HEK293 (cell line): ENCODE results near the gene EBLN2.

Experiments
- CTCF ChIA-PET: fragments of 350-600 bp; formaldehyde crosslinking; extraction: SDS; loops from one replicate; lab custom pipeline; 2021; ENCODE audit warnings: antibody characterized with exemption; lab: Yijun Ruan, JAX
- POLR2A ChIA-PET: fragments of 300-600 bp; formaldehyde crosslinking; extraction: SDS; loops from one replicate; lab custom pipeline; 2020; ENCODE audit warnings: antibody characterized with exemption, inconsistent platforms; lab: Yijun Ruan, JAX
- H3K27ac ChIP-seq: fragments of 200-500 bp; sonication (Bioruptor generic); 2 replicates; pipeline ENCODE4 v1.5.1; 2014; ENCODE audit warnings: low read depth, low read length, control low read depth, inconsistent platforms; ENCODE audit errors: extremely low read depth
- H3K36me3 ChIP-seq, 2 experiments: fragments of 200-500 bp in 1 of 2; sonication (Bioruptor generic) in 1 of 2; 1 replicate in 1 of 2; 2 replicates in 1 of 2; pipeline ENCODE4 v1.5.1; 2014 to 2017; ENCODE audit warnings: inconsistent platforms in 2 of 2, low read length in 2 of 2; ENCODE audit not compliant: control insufficient read depth in 2 of 2, insufficient read depth in 1 of 2
- H3K4me1 ChIP-seq: fragments of 200-500 bp; sonication (Bioruptor generic); 2 replicates; pipeline ENCODE4 v1.5.1; 2014; ENCODE audit warnings: mild to moderate bottlenecking, low read length, inconsistent platforms; ENCODE audit not compliant: control insufficient read depth, insufficient read depth
- H3K4me3 ChIP-seq: 2 replicates; pipeline ENCODE4 v1.5.1; 2011; ENCODE audit warnings: low read depth, mild to moderate bottlenecking, control low read depth, low read length, moderate library complexity
- H3K9me3 ChIP-seq: fragments of 200-500 bp; sonication (Bioruptor generic); 2 replicates; pipeline ENCODE4 v1.5.1; 2014; ENCODE audit warnings: low read depth, low read length, inconsistent platforms; ENCODE audit not compliant: control insufficient read depth, insufficient read depth
- ZNF394 ChIP-seq: fragments of 450-650 bp; formaldehyde crosslinking; IDR thresholded peaks from 2 replicates; pipeline ENCODE4 v1.5.1; 2016; ENCODE audit warnings: missing biosample characterization, missing genetic modification characterization, mild to moderate bottlenecking, moderate library complexity, borderline replicate concordance

Gene EBLN2

GRCh38 chr3:73110530-73110929 is 49.1 kb downstream of the EBLN2 start:
- H3K4me3 ChIP-seq = no peak overlapping the region
- no peaks in the 10 kb centered on the region for H3K36me3 ChIP-seq
- POLR2A ChIA-PET = no interaction called here
- CTCF ChIA-PET = no interaction called here
- H3K4me1 ChIP-seq = no peaks in the 10 kb centered on the region
- no peak overlapping the region for H3K27ac ChIP-seq
- H3K9me3 ChIP-seq = no peaks in the 10 kb centered on the region
- no peak for TF ChIP-seq ZNF394 (tag by site-specific recombination)
